ENCODE data around the gene THUMPD3. TPM values are rescaled to one million over a fixed set of nuclear protein-coding genes. Genes with fewer than 3 reads are reported as not detected.

The THUMPD3 gene
- total RNA-seq, 2 experiments from 2014 or later, result 74.2 to 78.0 TPM

- intact Hi-C loops (cut with DNase I, micrococcal nuclease), result no loop called here
- CTCF ChIA-PET, result no interaction called here
- POLR2A ChIA-PET, result no interaction called here
- no peaks in the 10 kb centered on the region for H3K4me1 ChIP-seq (ENCODE audit: insufficient read depth, low read length)
- Mint-ChIP-seq H3K4me3 (no peak overlapping the region), H3K9me3 (no peaks in the 10 kb centered on the region), H3K27ac (no peak overlapping the region), H3K4me1 (ENCODE audit: low read depth) (no peaks in the 10 kb centered on the region), H3K36me3 (ENCODE audit: low read depth) (no peaks in the 10 kb centered on the region), H3K27me3 (no peaks in the 10 kb centered on the region)
- H3K9me3 ChIP-seq (ENCODE audit: control insufficient read depth in 1 of 2, insufficient read depth in 1 of 2, low read length in 2 of 2), result no peaks in the 10 kb centered on the region
- no peaks in the 10 kb centered on the region for H3K27me3 ChIP-seq (ENCODE audit: control insufficient read depth in 1 of 2, insufficient read depth in 2 of 2, low read length in 2 of 2)
- DNase-seq (no peak), ATAC-seq (ENCODE audit: poor library complexity) (no peak)
- TF ChIP-seq CTCF (IDR thresholded peaks at IDR 0.05), result no peak
- H3K4me3 ChIP-seq (ENCODE audit: low read length), result no peak overlapping the region
- no peaks in the 10 kb centered on the region for H3K36me3 ChIP-seq (ENCODE audit: insufficient read depth, low read length)
- H3K27ac ChIP-seq (ENCODE audit: low read depth in 1 of 2, low read length in 2 of 2), result no peak overlapping the region
Measured at GRCh38 chr3:9339761-9340471, 22.9 kb upstream of the THUMPD3 start.

GRCh38 chr3:9340472-9340902, 22.4 kb upstream of the THUMPD3 start:
- CTCF ChIA-PET, result no interaction called here
- DNase-seq, result no peak
- H3K27ac ChIP-seq (ENCODE audit: low read depth in 1 of 2, low read length in 2 of 2), result no peak overlapping the region
- no peak overlapping the region for H3K4me3 Mint-ChIP-seq
- H3K36me3 ChIP-seq (ENCODE audit: insufficient read depth, low read length), result no peaks in the 10 kb centered on the region
- no peaks in the 10 kb centered on the region for H3K36me3 Mint-ChIP-seq (ENCODE audit: low read depth)
- H3K27ac Mint-ChIP-seq, result no peak overlapping the region
- intact Hi-C loops (cut with DNase I, micrococcal nuclease), result no loop called here
- TF ChIP-seq CTCF (IDR thresholded peaks at IDR 0.05), result no peak
- H3K27me3 Mint-ChIP-seq, result no peaks in the 10 kb centered on the region
- H3K4me1 ChIP-seq (ENCODE audit: insufficient read depth, low read length), result no peaks in the 10 kb centered on the region
- no peaks in the 10 kb centered on the region for H3K9me3 ChIP-seq (ENCODE audit: control insufficient read depth in 1 of 2, insufficient read depth in 1 of 2, low read length in 2 of 2)
- POLR2A ChIA-PET, result no interaction called here
- no peak overlapping the region for H3K4me3 ChIP-seq (ENCODE audit: low read length)
- no peak for ATAC-seq (ENCODE audit: poor library complexity)
- no peaks in the 10 kb centered on the region for H3K9me3 Mint-ChIP-seq
- no peaks in the 10 kb centered on the region for H3K27me3 ChIP-seq (ENCODE audit: control insufficient read depth in 1 of 2, insufficient read depth in 2 of 2, low read length in 2 of 2)
- no peaks in the 10 kb centered on the region for H3K4me1 Mint-ChIP-seq (ENCODE audit: low read depth)

GRCh38 chr3:9342696-9343095, 20.2 kb upstream of the THUMPD3 start:
- Histone ChIP-seq H3K4me1 (ENCODE audit: insufficient read depth, low read length) (no peaks in the 10 kb centered on the region), H3K27me3 (ENCODE audit: control insufficient read depth in 1 of 2, insufficient read depth in 2 of 2, low read length in 2 of 2) (no peaks in the 10 kb centered on the region), H3K9me3 (ENCODE audit: control insufficient read depth in 1 of 2, insufficient read depth in 1 of 2, low read length in 2 of 2) (no peaks in the 10 kb centered on the region), H3K36me3 (ENCODE audit: insufficient read depth, low read length) (no peaks in the 10 kb centered on the region), H3K4me3 (ENCODE audit: low read length) (no peak overlapping the region), H3K27ac (ENCODE audit: low read depth in 1 of 2, low read length in 2 of 2) (no peak overlapping the region)
- Mint-ChIP-seq H3K27ac (no peak overlapping the region), H3K4me1 (ENCODE audit: low read depth) (no peaks in the 10 kb centered on the region), H3K4me3 (no peak overlapping the region), H3K27me3 (no peaks in the 10 kb centered on the region), H3K9me3 (no peaks in the 10 kb centered on the region), H3K36me3 (ENCODE audit: low read depth) (no peaks in the 10 kb centered on the region)
- DNase-seq (no peak), ATAC-seq (ENCODE audit: poor library complexity) (no peak)
- intact Hi-C loops (cut with DNase I, micrococcal nuclease), result no loop called here
- ChIA-PET CTCF (no interaction called here), POLR2A (no interaction called here)
- no peak for TF ChIP-seq CTCF (IDR thresholded peaks at IDR 0.05)
